H1 (cell line): ENCODE data around the gene LRP1. TPM values are rescaled to one million over a fixed set of nuclear protein-coding genes. Genes with fewer than 3 reads are reported as not detected.

Experiments used
- CBX5 ChIP-seq: fragments of 300-800, 300-1000 bp; sonication (generic); IDR thresholded peaks from 2 replicates; pipeline ENCODE4 v1.7.1; 2016; ENCODE audit warnings: antibody characterized with exemption, low read length, low read depth
- CBX8 ChIP-seq: fragments of 300-800, 300-1000 bp; sonication (generic); IDR thresholded peaks from 2 replicates; pipeline ENCODE4 v1.7.1; 2016; ENCODE audit warnings: low read depth, low read length, borderline replicate concordance
- CREB1 ChIP-seq: IDR thresholded peaks from 2 replicates; pipeline ENCODE4 v1.6.1; 2012; ENCODE audit warnings: inconsistent platforms
- EGR1 ChIP-seq: IDR thresholded peaks from 2 replicates; pipeline ENCODE4 v1.6.1; 2011; ENCODE audit warnings: low read depth, low read length, borderline replicate concordance
- EZH2 ChIP-seq: fragments of 200-600 bp; sonication (generic); IDR thresholded peaks from 2 replicates; pipeline ENCODE4 v1.7.1; 2012; ENCODE audit warnings: low read depth, mild to moderate bottlenecking, moderate library complexity, low read length, inconsistent platforms; ENCODE audit not compliant: severe bottlenecking
- FOSL1 ChIP-seq: IDR thresholded peaks from 2 replicates; pipeline ENCODE4 v1.6.1; 2011; ENCODE audit warnings: mild to moderate bottlenecking, low read depth, low read length, moderate library complexity; ENCODE audit not compliant: insufficient read depth
- HDAC2 ChIP-seq, 2 experiments: fragments of 300-600 bp in 1 of 2; sonication (generic) in 1 of 2; IDR thresholded peaks; 2 replicates each; pipeline ENCODE4 v1.6.1; 2011 to 2012; ENCODE audit warnings: low read depth in 2 of 2, low read length in 2 of 2, mild to moderate bottlenecking in 2 of 2, moderate library complexity in 2 of 2, borderline replicate concordance in 1 of 2, inconsistent platforms in 1 of 2
- KDM4A ChIP-seq: IDR thresholded peaks from one replicate; pipeline ENCODE4 v1.7.1; 2012; ENCODE audit warnings: low read depth, mild to moderate bottlenecking, moderate library complexity, low read length, inconsistent platforms; ENCODE audit not compliant: severe bottlenecking
- MAFK ChIP-seq: IDR thresholded peaks from 2 replicates; pipeline ENCODE4 v1.6.1; 2012; ENCODE audit warnings: low read depth, mild to moderate bottlenecking, improper control_type of control experiment, low read length
- NANOG ChIP-seq: IDR thresholded peaks from 2 replicates; pipeline ENCODE4 v1.6.1; 2011; ENCODE audit warnings: low read length, low read depth, mild to moderate bottlenecking, inconsistent platforms; ENCODE audit not compliant: insufficient read depth, poor library complexity, severe bottlenecking
- POLR2A ChIP-seq, 2 experiments: IDR thresholded peaks; 1 replicate in 1 of 2; 2 replicates in 1 of 2; pipeline ENCODE4 v1.6.1; 2011; ENCODE audit warnings: low read depth in 2 of 2, low read length in 2 of 2, mild to moderate bottlenecking in 2 of 2; ENCODE audit errors: control extremely low read depth in 1 of 2
- POLR2AphosphoS5 ChIP-seq: IDR thresholded peaks from 2 replicates; pipeline ENCODE4 v1.6.1; 2011; ENCODE audit warnings: low read depth, low read length
- RBBP5 ChIP-seq: IDR thresholded peaks from 2 replicates; pipeline ENCODE4 v1.7.1; 2012; ENCODE audit warnings: low read depth, mild to moderate bottlenecking, inconsistent platforms, low read length, moderate library complexity, borderline replicate concordance
- SIX5 ChIP-seq: IDR thresholded peaks from 2 replicates; pipeline ENCODE4 v1.6.1; 2011; ENCODE audit warnings: mild to moderate bottlenecking, low read depth, low read length
- SP2 ChIP-seq: IDR thresholded peaks from 2 replicates; pipeline ENCODE4 v1.6.1; 2012; ENCODE audit warnings: mild to moderate bottlenecking, low read length, inconsistent platforms
- TAF1 ChIP-seq: IDR thresholded peaks from 2 replicates; pipeline ENCODE4 v1.6.1; 2011; ENCODE audit warnings: mild to moderate bottlenecking, low read depth, low read length
- TAF7 ChIP-seq: optimal IDR thresholded peaks from 2 replicates; pipeline ENCODE3; 2011; ENCODE audit warnings: low read depth, mild to moderate bottlenecking, inconsistent platforms, low read length, moderate library complexity, borderline replicate concordance
- YY1 ChIP-seq: IDR thresholded peaks from 2 replicates; pipeline ENCODE4 v1.6.1; 2011; ENCODE audit warnings: low read depth, mild to moderate bottlenecking, low read length
- polyA plus RNA-seq, 7 experiments: library from polyadenylated mRNA; depleted of rRNA in 3 of 7; stranded (reverse) in 5 of 7; unstranded in 2 of 7; fragments of >200 nt in 5 of 7; fragments of 200-250 nt in 2 of 7; gene quantifications; 1 replicate in 5 of 7; 2 replicates in 1 of 7; 4 replicates in 1 of 7; pipeline versions ENCODE4 v1.2.1 to v1.2.3, GENCODE V29; 2011 to 2013; ENCODE audit warnings: missing spikeins in 2 of 7, mixed read lengths in 2 of 7
- total RNA-seq: library from RNA; stranded (reverse); fragmentation: NEBNext Ultra II Directional; extraction: Animal tissue kit (Norgen Biotek cat#: 25700); gene quantifications from 2 replicates; pipeline ENCODE4 v1.2.1, GENCODE V29; 2021

The LRP1 gene
- total and polyA plus RNA-seq, 2 of the 8 experiments (the other 6 are each of a cell fraction or from before 2014, with no cell fraction given), result 35.3 to 92.5 TPM

- TF ChIP-seq NANOG (no peak), CBX8 (no peak), YY1 (no peak), SP2 (no peak), TAF7 (no peak), TAF1 (peak; percentile 28; the same call in 1 of the 2 replicates), FOSL1 (no peak), EZH2 (no peak), POLR2A (IDR thresholded peaks at IDR 0.05; ENCODE audit: control extremely low read depth in 1 of 2, low read depth in 2 of 2, low read length in 2 of 2) (peak in 1 of 2 experiments; percentile 69; a peak in 2 of 3 replicates), MAFK (no peak), SIX5 (no peak), KDM4A (no peak), EGR1 (no peak), RBBP5 (peak; percentile 82; the same call in 1 of the 2 replicates), CBX5 (no peak), HDAC2 (IDR thresholded peaks at IDR 0.05; ENCODE audit: borderline replicate concordance in 1 of 2, low read depth in 2 of 2, low read length in 2 of 2) (no peak), CREB1 (no peak; the same call in 1 of the 2 replicates), POLR2AphosphoS5 (no peak)
These were observed 17.9 kb upstream of the LRP1 start (continued) for GRCh38 chr12:57110104-57111030.
